B cell (primary cell): ENCODE results near the gene POLK. TPM values are rescaled to one million over a fixed set of nuclear protein-coding genes. Genes with fewer than 3 reads are reported as not detected.

Experiments used
- ATAC-seq: fragments of 200-7000 bp; cut with Tn5 transposase; one replicate; pipeline ENCODE4 v1.10.0; 2021; ENCODE audit warnings: low read depth, mild to moderate bottlenecking, moderate number of reproducible peaks, moderate library complexity
- CTCF ChIA-PET: fragments of 350-600 bp; sonication (Branson Sonifier 250); formaldehyde crosslinking; loops from one replicate; lab custom pipeline; 2021; ENCODE audit warnings: antibody characterized with exemption, inconsistent platforms; lab: Charles Lee
- POLR2A ChIA-PET: fragments of 350-600 bp; sonication (Branson Sonifier 250); formaldehyde crosslinking; loops from one replicate; lab custom pipeline; 2021; ENCODE audit warnings: antibody characterized with exemption; lab: Charles Lee
- DNase-seq: peaks from one replicate; pipeline ENCODE4 v3.0.0; 2013
- H2AFZ ChIP-seq: 2 replicates; pipeline ENCODE4 v1.6.1; 2012; ENCODE audit warnings: mild to moderate bottlenecking, low read depth, low read length; ENCODE audit not compliant: insufficient read depth, poor library complexity, severe bottlenecking
- H3K27ac ChIP-seq, 2 donors: 1 replicate in 1 of 2; 2 replicates in 1 of 2; pipeline ENCODE4 v1.5.1; 2012 to 2013; ENCODE audit warnings: low read length in 2 of 2, mild to moderate bottlenecking in 2 of 2, moderate library complexity in 1 of 2
- H3K27me3 ChIP-seq, 4 experiments: fragments of 200-600 bp in 1 of 4; sonication (generic) in 1 of 4; replicated peaks in 1 of 4; 1 replicate in 2 of 4; 2 replicates in 2 of 4; pipeline versions ENCODE4 v1.6.1 to v1.7.0; 2013 to 2016; ENCODE audit warnings: low read length in 3 of 4, mild to moderate bottlenecking in 2 of 4, mixed read lengths in 1 of 4, moderate library complexity in 1 of 4; ENCODE audit not compliant: insufficient read depth in 4 of 4, control insufficient read depth in 3 of 4; ENCODE audit errors: control extremely low read depth in 1 of 4
- H3K36me3 ChIP-seq, 2 experiments: replicated peaks in 1 of 2; 1 replicate in 1 of 2; 2 replicates in 1 of 2; pipeline versions ENCODE4 v1.6.1 to v1.7.1; 2013; ENCODE audit warnings: low read length in 1 of 2; ENCODE audit not compliant: insufficient read depth in 2 of 2, control insufficient read depth in 1 of 2; ENCODE audit errors: control extremely low read depth in 1 of 2, extremely low read depth in 1 of 2
- H3K4me1 ChIP-seq, 2 donors: fragments of 200-600 bp in 1 of 2; sonication (generic) in 1 of 2; 1 replicate in 1 of 2; 2 replicates in 1 of 2; pipeline versions ENCODE4 v1.5.1 to v1.6.1; 2013 to 2017; ENCODE audit warnings: low read length in 2 of 2; ENCODE audit not compliant: control insufficient read depth in 2 of 2, insufficient read depth in 2 of 2
- H3K4me2 ChIP-seq: replicated peaks from 2 replicates; pipeline ENCODE3; 2012; ENCODE audit warnings: mild to moderate bottlenecking, low read depth, low read length; ENCODE audit not compliant: poor library complexity, severe bottlenecking
- H3K4me3 ChIP-seq, 5 experiments: fragments of 200-600 bp in 1 of 5; sonication (generic) in 1 of 5; 1 replicate in 3 of 5; 2 replicates in 2 of 5; pipeline versions ENCODE4 v1.5.1 to v1.7.0; 2011 to 2016; ENCODE audit warnings: low read length in 4 of 5, mild to moderate bottlenecking in 4 of 5, low read depth in 2 of 5, control low read depth in 1 of 5, moderate library complexity in 1 of 5; ENCODE audit not compliant: insufficient read depth in 1 of 5; ENCODE audit errors: control extremely low read depth in 1 of 5, extremely low read depth in 1 of 5
- H3K79me2 ChIP-seq: fragments of 200-600 bp; sonication (generic); one replicate; pipeline ENCODE4 v1.6.0; 2016; ENCODE audit warnings: low read length; ENCODE audit not compliant: control insufficient read depth, insufficient read depth
- H3K9ac ChIP-seq: fragments of 200-600 bp; sonication (generic); 2 replicates; pipeline ENCODE4 v1.6.1; 2017; ENCODE audit warnings: mild to moderate bottlenecking, low read length, moderate library complexity
- H3K9me3 ChIP-seq, 3 donors: one replicate each; pipeline versions ENCODE4 v1.6.1 to v1.7.1; 2013; ENCODE audit warnings: low read length in 2 of 3; ENCODE audit not compliant: control insufficient read depth in 2 of 3, insufficient read depth in 1 of 3; ENCODE audit errors: control extremely low read depth in 1 of 3
- H4K20me1 ChIP-seq: 2 replicates; pipeline ENCODE4 v1.6.0; 2012; ENCODE audit warnings: mild to moderate bottlenecking, low read length; ENCODE audit not compliant: insufficient read depth, control insufficient read depth, poor library complexity, severe bottlenecking
- H3K27ac Mint-ChIP-seq: one replicate; pipeline ENCODE4 v1.8.0; 2021; ENCODE audit warnings: mixed read lengths
- H3K27me3 Mint-ChIP-seq: one replicate; pipeline ENCODE4 v1.8.0; 2021; ENCODE audit warnings: mixed read lengths
- H3K4me1 Mint-ChIP-seq: one replicate; pipeline ENCODE4 v1.8.0; 2021; ENCODE audit warnings: mixed read lengths
- H3K4me3 Mint-ChIP-seq: one replicate; pipeline ENCODE4 v1.8.0; 2021; ENCODE audit warnings: mixed read lengths
- H3K9me3 Mint-ChIP-seq: one replicate; pipeline ENCODE4 v1.8.0; 2022; ENCODE audit warnings: mixed read lengths; ENCODE audit not compliant: insufficient read depth
- EZH2 ChIP-seq: IDR thresholded peaks from 2 replicates; pipeline ENCODE4 v1.6.1; 2012; ENCODE audit warnings: borderline replicate concordance, low read depth, mild to moderate bottlenecking, moderate library complexity, low read length; ENCODE audit not compliant: insufficient read depth, poor library complexity, severe bottlenecking
- WGBS: methylation state at CpG from one replicate; pipeline ENCODE4 v1.1.5; 2013; ENCODE audit warnings: missing lambda C conversion rate; ENCODE audit not compliant: insufficient coverage; 5-methylcytosine and 5-hydroxymethylcytosine counted together
- intact Hi-C: fragments of 100-400 bp; cut with micrococcal nuclease; formaldehyde crosslinking; loops from one replicate; pipeline ENCODE4 v1.10.0; 2022
- polyA plus RNA-seq: library from polyadenylated mRNA; depleted of rRNA; stranded (reverse); fragments of >200 nt; gene quantifications from 2 replicates; pipeline ENCODE4 v1.2.3, GENCODE V29; 2012
- total RNA-seq, 2 donors: library from RNA; stranded (reverse); fragments of 120-200 nt in 1 of 2; gene quantifications; 1 replicate in 1 of 2; 2 replicates in 1 of 2; pipeline versions ENCODE4 v1.2.3 to v1.2.4, GENCODE V29; 2013 to 2022
- TF ChIP-seq, protein P1 (sequence below): fragments of 200-600 bp; IDR thresholded peaks from one replicate; pipeline ENCODE4 v1.8.0; 2022; ENCODE audit warnings: antibody characterized with exemption, mild to moderate bottlenecking

POLK gene
- total and polyA plus RNA-seq, 2 donors (not counting 1 experiment from before 2014, with no cell fraction given): 13.8 to 41.6 TPM

DNA sequence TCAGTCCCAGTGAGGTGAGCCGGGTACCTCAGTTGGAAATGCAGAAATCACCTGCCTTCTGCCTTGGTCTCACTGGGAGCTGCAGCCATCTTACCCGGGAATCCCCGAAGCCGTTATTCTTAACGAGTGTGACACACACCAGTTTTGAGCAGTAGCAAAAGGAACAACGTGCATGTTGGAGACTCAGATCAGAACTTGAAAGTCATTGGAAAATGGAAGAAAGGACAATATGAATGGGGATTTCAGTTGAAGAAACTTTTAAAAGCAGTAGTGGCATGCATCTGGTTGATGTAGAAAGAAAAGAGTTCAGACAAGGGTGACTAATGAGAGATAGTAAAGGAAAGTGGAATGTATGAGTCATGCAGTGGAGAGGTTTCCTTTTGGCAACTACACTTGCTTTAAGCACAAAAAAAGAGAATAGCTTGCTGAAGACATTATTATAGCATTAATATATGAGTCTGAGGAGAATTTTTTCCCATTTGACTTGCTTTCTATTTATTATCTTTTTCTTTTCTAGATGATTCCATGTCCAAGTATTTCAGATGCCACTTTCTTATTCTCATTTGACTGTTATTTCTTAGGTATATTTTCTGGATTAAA, 55.1 kb downstream of the POLK start:
- Histone ChIP-seq H3K27me3 (no peaks in the 10 kb centered on the region), H3K79me2 (peaks cover 28% of the 10 kb centered on the region), H3K36me3 (peaks cover 4 to 15% of the 10 kb centered on the region in 2 experiments), H4K20me1 (peaks cover 8% of the 10 kb centered on the region), H3K4me3 (peak overlapping the region in 1 of 5 experiments; percentile 3), H3K27ac (peak overlapping the region; percentile 17 to 29), H3K9ac (no peak overlapping the region), H3K9me3 (peaks cover 0 to 13% (median 3%) of the 10 kb centered on the region in 3 donors), H3K4me2 (peak overlapping the region; percentile 4), H3K4me1 (peaks cover 8 to 21% of the 10 kb centered on the region in 2 donors), H2AFZ (no peak overlapping the region)
- Mint-ChIP-seq H3K27me3 (no peaks in the 10 kb centered on the region), H3K4me1 (peaks cover 41% of the 10 kb centered on the region), H3K9me3 (peaks cover 16% of the 10 kb centered on the region), H3K27ac (peak overlapping the region; percentile 89), H3K4me3 (peak overlapping the region; percentile 85)
- intact Hi-C loops: loop anchor here (5.0 kb wide), 2 partner anchors 55 to 230 kb away; partner anchors contain the start of genes CERT1, HMGCR and POLK
- ChIA-PET CTCF (no interaction called here), POLR2A (no interaction called here)
- DNase-seq (peak; percentile 30), ATAC-seq (peak; percentile 81)
- TF ChIP-seq, protein P1, sequence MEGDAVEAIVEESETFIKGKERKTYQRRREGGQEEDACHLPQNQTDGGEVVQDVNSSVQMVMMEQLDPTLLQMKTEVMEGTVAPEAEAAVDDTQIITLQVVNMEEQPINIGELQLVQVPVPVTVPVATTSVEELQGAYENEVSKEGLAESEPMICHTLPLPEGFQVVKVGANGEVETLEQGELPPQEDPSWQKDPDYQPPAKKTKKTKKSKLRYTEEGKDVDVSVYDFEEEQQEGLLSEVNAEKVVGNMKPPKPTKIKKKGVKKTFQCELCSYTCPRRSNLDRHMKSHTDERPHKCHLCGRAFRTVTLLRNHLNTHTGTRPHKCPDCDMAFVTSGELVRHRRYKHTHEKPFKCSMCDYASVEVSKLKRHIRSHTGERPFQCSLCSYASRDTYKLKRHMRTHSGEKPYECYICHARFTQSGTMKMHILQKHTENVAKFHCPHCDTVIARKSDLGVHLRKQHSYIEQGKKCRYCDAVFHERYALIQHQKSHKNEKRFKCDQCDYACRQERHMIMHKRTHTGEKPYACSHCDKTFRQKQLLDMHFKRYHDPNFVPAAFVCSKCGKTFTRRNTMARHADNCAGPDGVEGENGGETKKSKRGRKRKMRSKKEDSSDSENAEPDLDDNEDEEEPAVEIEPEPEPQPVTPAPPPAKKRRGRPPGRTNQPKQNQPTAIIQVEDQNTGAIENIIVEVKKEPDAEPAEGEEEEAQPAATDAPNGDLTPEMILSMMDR: no peak
- TF ChIP-seq EZH2: no peak
- WGBS: 52% methylated on average over 6 of the region's 6 CpGs

DNA sequence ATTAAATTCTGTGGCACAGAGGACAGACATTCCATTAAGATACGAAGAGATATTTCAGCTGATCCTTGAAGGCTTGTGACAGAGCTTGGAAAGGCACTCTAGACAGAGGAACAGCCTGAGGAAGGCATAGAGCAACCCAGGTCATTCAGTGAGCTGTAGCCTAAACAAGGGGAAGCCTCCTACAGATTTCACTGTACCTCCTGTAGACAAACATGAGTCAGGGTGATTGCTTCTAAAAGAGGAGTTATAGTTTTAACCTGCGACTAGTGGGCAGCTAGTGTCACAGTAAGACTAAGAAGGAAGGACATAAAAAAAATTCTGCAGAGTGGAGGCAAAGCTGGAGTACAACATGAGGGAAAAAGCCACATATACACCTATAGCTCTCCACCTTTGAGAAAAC, 56.0 kb downstream of the POLK start:
- ATAC-seq: no peak
- Mint-ChIP-seq H3K27me3 (no peaks in the 10 kb centered on the region), H3K27ac (peak overlapping the region; percentile 7), H3K4me3 (peak overlapping the region; percentile 3), H3K4me1 (peaks cover 42% of the 10 kb centered on the region), H3K9me3 (peaks cover 13% of the 10 kb centered on the region)
- CTCF ChIA-PET: no interaction called here
- H3K36me3 ChIP-seq: peaks cover 4 to 15% of the 10 kb centered on the region in 2 experiments
- no peak overlapping the region for H3K27ac ChIP-seq
- no peaks in the 10 kb centered on the region for H3K27me3 ChIP-seq
- DNase-seq: no peak
- H3K4me3 ChIP-seq: no peak overlapping the region
- intact Hi-C loops: loop anchor here (5.0 kb wide), 2 partner anchors 55 to 230 kb away; partner anchors contain the start of genes CERT1, HMGCR and POLK
- TF ChIP-seq, protein P1: no peak
- TF ChIP-seq EZH2: no peak
- no peak overlapping the region for H3K9ac ChIP-seq
- peaks cover 24% of the 10 kb centered on the region for H3K79me2 ChIP-seq
- H4K20me1 ChIP-seq: peaks cover 8% of the 10 kb centered on the region
- H3K9me3 ChIP-seq: peaks cover 0 to 13% (median 3%) of the 10 kb centered on the region in 3 donors
- no peak overlapping the region for H3K4me2 ChIP-seq
- POLR2A ChIA-PET: interaction anchor here (1.1 kb wide), 1 partner anchor 56 kb away, joined by 4 read pairs; the partner anchor contains the start of genes CERT1 and POLK
- peaks cover 9 to 21% of the 10 kb centered on the region in 2 donors for H3K4me1 ChIP-seq
- WGBS: 82% methylated on average over 1 of the region's 2 CpGs
- no peak overlapping the region for H2AFZ ChIP-seq
